SW480 (cell line): ENCODE measurements around the gene ARL3.
A peak's percentile ranks its signal among the peaks of the same experiment; 100 is the strongest.
"Not testable (repeated sequence)": the region's sequence is repeated elsewhere in the genome, so short reads cannot be mapped to it uniquely, and the experiment has no call there.

Source experiments
- DNase-seq: peaks from one replicate; pipeline ENCODE4 v3.0.0-alpha.2; 2016; ENCODE audit warnings: low spot score

The ARL3 gene

DNA sequence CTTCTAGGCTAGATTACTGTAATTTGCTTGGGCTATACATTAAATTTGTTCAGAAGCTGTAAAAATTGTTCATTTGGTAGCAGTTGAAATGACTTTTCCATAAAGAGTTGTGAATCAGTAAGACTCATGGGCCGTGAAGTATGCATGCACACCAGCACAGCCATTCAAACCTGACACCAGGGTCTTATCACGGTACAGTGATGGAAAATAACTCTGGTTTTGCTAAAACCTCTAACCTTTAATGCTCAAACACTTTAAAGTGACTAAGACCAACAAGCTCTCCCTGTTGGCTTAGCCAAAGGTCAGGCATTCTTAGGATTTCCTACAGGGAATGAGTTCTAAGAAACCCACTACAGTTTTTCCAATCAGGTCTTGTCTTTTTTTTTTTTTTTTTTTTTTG is 11.5 kb downstream of the ARL3 start:
- DNase-seq, result no peak

DNA sequence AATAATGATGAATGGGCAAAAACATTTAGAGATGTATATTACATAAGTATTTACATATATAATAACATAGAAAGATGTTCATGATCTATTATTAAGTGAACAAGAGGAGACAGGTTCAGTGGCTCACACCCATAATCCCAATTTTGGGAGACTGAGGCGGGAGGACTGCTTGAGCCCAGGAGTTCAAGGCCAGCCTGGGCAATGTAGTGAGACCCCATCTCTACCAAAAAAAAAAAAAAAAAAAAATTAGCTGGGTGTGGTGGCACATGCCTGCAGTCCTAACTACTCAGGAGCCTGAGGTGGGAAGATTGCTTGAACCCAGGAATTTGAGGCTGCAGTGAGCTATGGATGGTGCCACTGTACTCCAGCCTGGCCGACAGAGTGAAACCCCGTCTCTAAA is 12.4 kb downstream of the ARL3 start:
- no peak for DNase-seq

DNA sequence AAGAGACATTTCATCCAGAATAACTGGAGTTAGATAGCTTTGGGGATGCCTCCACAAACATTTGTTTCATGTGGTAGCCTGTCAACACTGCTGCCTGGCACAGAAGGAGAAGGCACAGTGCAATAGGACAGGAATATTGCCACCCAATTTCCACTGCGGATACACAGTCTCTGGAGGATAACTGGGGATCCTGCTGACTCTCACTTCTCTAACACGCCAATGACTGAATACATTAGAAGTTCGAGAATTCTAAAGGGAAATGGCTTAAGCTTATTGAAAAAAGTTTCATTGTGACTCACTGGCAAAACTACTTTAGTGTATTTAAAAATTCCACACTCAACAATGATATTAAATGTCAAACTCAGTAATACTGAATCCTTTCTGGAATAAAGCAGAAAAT is 12.9 kb downstream of the ARL3 start:
- DNase-seq, result no peak

DNA sequence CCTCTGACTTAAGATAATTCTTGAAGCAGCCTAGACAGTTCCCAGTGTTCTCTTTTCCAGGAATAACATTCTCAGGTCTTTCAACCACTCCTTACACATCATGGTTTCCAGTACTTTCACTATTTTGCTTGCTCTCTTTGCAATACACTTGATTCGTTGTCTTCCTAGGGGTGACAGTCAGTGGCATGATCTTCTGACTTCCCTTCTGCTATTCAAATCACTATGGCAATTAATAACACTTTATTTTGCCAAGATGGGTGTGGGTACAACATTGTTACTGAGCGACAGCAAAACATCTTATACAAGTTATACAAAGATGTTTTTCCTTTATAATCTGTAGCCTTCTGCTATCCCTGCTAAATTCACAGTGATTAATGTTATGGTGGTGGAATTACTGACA is 15.3 kb downstream of the ARL3 start:
- DNase-seq, result no peak

DNA sequence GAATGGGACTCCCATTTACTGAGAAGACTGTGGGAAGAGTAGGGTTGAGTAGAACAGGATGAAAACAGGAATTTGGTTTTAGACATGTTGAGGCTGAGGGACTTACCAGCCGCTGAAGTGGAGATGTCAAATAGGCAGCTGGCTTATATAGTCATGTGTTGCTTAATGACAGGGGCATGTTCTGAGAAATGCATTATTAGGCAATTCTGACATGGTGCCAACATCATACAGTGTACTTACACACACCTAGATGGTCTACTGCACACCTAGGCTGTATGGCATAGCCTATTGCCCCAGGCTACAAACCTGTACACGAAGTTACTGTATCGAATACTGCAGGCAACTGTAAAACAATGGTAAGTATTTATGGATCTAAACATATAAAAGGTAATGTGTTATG is 17.5 kb downstream of the ARL3 start:
- DNase-seq, result no peak

DNA sequence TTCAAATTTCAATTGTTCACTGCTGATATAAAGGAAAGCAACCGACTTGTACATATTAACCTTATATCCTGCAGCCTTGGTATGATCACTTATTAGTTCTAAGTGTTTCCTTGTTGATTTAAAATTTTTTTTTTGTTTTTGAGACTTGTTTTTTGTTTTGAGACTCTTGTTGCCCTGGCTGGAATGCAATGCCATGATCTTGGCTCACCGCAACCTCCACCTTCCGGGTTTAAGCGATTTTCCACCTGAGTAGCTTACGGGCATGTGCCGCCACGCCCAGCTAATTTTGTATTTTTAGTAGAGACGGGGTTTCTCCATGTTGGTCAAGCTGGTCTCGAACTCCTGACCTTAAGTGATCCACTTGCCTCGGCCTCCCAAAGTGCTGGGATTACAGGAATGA is 18.8 kb downstream of the ARL3 start:
- not testable (repeated sequence) for DNase-seq

DNA sequence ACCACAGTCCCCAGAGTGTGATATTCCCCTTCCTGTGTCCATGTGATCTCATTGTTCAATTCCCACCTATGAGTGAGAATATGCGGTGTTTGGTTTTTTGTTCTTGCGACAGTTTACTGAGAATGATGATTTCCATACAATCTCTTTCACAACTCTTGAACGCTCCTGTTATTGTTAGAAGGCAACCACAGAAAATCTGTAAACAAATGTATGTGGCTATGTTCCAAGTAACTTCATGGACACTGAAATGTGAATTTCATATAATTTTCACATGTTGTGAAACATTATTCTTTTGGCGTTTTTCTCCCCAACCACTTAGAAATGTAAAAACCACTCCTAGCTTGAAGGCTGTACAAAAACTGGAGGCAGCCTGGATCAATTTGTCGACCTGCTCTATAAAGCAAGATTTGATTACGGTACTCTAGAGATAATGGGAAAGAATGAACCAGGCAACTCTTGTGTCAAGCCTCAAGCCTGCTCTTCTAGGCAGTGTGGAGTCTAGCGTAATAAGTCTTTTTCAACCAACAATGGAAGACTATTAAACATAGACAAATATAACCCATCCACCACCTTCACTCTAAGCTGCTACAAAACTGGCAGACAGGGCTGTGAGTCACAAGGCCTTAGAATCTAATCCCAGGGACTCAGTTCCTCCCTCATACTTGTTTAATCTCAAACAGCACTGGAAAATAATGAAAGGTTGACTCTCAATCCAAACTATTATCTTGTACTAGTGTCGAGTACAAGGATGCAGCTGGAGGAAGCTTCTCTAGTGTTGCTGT is 22.7 kb downstream of the ARL3 start:
- no peak for DNase-seq

DNA sequence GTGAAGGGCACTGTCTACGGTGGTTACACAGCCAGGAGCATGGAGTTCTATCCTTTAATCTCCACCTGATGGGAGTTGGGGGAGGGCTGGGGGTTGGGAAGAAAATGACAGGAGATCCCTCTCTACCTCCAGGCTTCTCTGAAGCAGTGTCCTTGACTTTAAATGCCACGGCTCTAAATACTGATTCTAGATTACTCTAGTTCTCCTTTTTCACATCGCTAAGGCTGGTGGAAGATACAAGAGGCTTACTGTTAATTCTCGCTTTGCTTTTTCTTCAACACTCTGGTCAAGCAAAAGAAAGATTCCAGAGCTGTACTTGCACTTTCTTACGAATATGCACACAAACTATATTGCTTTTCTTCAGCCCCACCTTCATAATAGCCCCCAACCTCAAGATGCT is 30.5 kb downstream of the ARL3 start:
- no peak for DNase-seq

DNA sequence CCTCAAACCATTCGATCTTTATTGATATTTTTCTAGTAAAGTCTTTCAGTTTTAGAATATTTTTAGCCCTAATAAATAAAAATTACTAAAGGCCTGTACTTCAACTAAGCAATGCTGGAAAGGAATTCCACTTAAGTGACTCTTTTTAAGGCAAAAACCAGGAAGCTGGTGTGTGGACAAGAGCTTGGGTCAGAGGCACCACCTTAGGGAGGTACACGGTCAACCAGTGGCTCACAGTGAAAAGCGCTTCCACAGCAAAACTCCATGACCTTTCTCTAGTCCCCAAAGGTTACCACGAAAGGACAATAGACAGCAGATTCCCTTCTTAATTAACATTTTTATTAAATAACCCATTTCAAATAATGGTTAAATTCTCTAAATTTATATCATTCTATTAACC is 31.2 kb downstream of the ARL3 start:
- no peak for DNase-seq

DNA sequence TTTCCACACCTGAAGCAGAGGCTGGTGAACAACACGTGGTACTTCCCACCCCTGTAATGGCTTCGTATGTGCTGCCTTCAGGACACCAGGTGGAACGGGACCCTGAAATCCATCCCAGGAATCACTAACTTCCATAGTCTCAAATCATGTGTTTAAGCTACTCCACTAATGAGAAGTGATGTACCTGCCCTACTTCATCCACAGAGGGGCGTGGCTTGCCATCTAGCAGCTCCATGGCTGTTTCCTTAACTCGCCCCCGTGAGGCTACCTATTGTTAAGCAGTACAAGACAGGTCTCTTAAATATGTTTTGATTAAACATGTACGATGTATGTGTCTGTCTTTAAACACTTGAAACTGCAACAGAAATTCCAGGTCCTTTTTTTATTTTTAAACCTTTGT is 31.8 kb downstream of the ARL3 start:
- DNase-seq, result no peak

DNA sequence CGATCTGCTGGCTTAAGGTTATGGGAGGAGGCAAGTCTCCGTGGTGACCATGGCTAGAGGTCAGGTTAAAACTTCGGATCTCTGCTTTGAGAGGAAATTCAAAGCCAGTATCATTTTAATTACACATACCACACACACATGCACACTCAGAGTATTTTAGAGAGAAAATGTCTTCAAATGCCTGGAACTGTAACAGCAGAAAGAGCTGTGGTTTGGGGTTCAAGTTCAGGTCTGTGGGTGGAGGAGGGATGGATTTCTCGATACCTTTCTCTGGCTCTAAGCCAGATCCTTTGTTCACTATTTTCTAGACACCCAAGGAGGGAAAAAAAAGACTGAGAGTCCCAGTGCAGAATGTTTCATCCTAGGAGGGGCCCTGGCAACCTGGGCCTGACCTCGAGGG is 32.5 kb downstream of the ARL3 start:
- no peak for DNase-seq

DNA sequence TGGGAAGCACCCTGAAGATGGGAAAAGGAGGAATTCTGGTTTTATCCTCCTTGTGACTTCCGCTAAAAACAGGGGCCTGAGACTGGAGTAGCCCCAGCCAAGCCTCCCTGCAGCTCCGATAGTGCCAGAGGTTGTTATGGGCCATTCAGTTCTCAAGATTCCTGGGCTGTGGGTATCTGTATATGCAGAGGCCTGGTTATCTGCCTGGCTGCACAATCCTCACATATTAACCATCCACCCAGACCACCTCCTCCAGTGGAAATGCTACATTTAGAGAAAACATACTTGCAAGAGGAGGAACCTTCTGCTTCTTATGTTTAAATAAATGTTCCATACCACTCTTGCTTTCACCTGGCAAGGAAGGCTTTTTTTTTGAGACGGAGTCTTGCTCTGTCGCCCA is 34.6 kb downstream of the ARL3 start:
- DNase-seq, result no peak

DNA sequence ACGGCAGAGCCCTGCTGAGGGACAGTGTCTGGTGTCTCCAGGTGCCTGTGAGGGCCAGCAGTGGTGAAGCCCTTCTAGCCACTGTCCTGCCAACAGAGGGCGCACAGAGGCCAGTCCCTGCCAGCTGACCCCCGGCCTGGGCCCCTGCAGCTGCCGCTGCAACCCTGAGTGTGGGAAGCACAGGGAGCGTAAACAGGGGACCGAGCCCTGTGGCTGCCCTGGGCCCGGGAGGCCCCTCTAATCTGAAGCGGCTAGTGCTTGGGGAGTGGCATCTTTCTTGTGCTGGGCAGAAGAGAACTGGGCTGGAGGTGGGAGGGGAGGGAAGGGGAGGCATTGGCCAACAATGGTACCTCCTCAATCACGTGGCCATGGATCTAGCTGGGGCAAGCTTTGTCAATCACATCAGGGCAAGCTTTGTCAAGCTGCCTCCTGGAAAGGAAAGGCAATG is 35.3 kb downstream of the ARL3 start:
- peak; percentile 50 for DNase-seq

DNA sequence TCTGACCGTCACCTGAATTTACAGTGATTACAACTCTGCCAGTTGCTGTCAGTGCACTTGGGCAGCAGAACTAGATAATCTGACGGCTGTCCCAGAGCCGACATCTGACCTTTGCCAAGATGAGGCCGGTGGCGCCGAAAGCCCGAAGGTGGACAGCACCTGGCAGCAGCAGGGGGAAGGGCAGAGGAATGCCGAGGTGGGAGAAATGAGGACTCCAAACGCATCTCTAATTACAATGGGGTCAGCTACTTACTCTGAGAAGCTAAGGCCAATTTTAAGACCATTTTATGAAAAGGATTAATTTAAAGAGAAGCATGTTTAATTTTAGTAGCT is 36.2 kb downstream of the ARL3 start:
- DNase-seq, result no peak

DNA sequence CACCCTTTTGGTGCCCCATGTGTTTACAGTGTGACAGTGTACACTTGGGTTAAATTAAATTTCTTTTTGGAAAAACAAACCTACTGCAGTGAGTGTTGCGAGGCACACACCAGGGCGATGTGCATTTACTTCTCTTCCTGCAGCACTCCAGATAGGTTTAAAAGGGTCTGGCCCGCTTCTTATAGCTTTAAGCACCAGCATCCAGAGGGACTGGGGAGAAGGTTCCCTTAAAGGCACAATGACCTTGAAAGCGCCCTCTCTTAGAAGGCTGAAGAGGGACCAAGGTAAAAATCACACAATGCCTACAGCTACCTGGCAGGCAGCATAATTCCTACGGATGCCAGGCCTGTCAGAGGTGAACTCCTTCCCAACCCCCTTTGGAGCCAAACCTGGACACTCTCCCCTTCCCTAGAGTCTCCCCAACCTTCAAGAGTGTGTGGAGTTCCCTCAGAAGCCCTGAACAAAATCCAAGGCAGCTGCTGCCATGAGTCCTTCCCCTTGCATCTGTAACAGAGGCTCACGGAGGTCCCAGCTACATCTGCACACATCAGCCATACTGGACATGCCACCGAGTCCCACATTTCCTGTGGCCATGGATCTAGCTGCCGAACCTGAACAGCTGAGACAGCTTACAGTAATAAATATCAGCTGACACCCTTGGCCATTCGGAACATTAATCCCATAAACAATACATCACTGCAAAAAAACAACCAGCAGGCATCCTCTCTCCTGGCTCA is 36.7 kb downstream of the ARL3 start:
- DNase-seq, result no peak

DNA sequence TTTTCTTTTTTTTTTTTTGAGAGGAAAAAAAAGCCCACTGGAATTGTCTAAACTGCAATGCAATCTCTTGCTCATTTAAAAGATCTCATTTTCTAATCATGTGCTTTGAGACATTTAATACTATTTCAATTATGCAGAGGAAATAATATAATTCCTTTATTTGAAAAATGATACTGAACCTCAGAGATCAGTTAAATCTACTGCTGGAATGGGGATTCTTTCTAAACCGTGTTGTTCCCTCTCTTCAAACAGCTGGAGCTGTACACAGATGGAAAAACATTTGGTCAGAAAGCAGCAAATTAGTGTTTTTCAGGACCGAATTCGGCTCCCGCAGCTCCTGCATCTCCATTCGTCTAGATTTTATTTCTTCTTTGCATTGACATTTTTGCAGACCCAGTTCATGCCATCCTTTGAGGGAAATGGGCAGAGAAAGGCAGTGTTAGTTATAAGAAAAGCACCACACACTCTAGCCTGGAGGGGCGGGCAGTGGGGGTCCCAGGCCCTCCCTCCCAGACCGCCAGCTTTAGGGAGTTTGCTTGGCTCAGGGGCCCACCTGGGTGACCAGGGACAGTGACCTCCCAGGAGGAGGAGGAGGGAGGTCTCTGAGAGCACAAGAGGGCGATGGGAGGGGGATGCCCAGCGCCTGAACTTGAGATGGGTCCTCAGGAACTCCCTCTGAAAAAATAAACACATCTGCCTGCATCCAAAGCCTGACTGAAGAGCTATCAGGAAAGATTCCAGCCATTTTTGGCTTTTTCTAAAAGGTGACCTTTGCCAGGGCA is 37.5 kb downstream of the ARL3 start:
- no peak for DNase-seq

DNA sequence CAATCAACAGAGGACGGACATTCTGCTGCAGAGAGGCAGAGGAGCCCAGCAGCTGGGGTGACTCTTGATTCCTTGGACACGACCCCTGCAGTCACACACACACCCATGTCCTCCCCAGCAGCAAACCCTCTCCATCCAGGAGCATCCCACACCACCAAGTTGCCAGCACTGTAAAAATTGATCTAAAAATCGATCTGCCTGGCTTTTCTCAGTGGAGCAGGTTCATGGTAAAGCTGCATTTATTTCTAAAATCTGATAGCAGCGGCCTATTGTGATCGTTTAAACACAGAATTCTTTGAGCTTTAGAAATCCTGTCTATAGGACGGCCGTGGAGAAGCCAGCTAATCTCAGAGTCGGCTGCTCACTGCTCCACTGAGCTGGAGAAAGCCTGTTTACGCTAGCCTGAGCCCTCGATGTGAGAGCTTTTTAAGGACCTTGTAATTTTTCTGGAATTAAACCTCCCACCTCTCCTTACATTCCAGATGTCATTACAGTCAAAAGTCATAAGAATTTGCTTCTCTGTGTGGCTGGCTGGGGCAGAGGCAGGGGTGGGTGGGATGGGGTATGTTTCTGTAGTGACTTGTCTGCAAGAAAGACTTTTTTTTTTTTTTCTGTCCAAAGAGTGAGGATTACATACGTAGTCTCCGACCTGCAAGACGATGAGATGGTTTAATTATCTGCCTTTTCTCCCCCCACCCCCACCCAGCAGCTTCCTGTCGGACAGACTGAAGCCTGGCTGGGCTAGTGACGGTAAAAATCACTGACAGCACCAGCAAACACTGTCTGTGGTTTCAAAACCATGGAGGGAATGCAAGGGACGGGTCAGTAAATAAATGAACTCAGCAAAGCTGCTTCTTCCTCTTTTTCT is 38.3 kb downstream of the ARL3 start:
- DNase-seq, result peak; percentile 44

DNA sequence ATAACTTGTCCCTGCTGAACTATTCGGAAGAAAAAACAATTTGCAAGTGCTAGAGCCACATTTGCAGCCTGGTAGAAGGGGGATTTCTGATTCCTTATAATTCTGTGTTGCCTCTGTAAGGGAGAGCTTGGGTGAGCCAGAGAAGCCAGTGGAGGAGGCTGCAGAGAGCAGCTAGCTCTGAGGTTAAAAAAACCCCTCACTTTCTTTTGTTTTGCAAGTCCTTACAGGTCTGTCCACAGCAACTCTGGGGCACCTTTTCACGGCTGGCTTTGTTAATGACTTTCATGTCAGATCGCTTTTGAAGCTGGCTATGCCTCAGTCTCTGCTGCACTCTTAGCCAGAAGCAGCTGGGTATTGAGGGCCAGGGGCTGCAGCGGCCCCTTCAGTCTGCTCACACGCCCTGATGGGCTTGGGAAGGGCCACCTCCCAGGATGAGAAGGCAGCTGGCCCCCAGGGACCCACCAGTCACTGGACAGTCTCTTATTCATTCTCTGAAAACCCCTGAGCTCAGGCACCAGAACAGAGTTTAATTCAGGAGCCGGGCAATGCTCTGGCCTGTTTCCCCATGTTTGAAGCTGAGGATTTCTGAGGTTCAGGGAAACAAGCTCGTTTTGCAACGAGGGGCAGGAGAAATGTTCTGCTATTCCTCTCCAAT is 39.1 kb downstream of the ARL3 start:
- no peak for DNase-seq

DNA sequence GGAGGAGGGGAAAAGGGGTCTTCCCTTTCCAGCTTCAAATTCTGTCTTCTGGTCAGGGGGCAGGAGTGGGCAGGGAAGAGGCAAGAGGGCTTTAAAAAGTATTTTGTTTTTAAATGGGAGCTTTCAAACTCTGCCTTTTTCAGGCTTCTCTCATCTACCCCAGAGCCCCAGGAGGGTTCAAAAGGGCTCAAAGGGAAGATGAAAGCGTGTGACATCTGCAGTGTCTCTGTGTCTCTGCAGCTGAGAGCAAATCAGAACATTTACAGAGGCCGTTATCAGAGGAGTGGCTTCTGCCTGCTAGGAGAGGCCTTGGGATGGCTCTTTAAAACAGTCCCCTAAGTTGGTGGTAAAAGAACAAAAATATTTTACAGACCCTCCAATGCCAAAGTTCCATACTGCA is 39.6 kb downstream of the ARL3 start:
- DNase-seq, result no peak

DNA sequence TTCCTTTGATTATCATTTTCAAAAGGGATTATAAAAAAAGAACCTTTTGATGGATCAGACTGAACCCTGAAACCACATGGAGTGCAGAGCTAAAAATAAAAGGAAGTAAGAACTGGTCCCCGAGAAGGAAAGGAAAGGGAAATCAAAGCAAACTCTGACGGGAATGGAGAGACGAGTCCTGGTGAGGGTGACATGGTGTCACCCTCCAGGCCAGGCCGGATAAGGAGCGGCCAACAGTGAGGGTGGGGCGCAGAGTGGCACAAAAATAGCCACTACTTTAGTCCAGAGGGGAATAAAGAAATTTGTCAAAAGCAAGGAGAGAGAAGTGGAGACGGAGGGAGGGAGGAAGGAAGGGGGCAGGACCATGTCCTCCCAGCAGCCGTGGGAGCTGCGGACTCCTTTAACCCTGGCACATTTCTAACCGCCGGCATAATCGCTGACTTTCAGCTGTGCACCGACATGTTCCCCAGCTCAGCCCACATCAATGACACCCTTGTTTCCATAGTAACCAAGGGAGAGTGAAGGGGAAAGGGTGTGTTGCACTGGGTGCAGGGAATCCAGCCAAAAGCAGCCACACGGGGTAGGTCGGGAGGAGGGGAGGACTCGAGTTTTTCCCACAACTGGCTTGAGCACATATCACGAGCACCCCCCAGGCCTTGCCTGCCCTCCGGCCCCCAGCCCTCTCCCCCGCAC is 40.2 kb downstream of the ARL3 start:
- DNase-seq, result peak; percentile 83

DNA sequence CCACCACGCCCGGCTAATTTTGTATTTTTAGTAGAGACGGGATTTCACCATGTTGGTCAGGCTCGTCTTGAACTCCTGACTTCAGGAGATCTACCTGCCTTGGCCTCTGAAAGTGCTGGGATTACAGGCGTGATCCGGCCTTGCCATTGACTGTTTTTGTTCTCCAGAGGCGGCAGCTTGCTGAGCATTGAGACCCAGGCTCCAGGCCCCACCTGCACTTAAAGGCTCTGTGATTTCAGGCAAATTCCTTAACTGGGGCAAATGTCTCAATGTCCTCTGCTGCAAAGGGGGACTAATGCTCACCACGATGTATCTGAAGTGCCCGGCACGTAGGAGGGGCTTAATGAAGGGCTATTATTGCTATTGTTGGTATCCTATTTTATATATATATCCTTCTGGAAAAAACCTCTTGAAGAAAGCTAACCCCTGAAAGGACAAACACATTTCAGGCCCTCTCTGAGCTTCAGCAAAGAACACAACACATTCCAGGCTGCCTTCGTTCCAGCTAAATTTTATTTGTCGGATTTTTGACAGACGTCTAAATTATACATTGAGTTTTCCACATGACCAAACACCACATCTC is 40.9 kb downstream of the ARL3 start:
- DNase-seq, result no peak
